WTC11 (cell line): Measurements from ENCODE around the gene NUP93. TPM values are rescaled to one million over a fixed set of nuclear protein-coding genes. Genes with fewer than 3 reads are reported as not detected.
A peak's percentile ranks its signal among the peaks of the same experiment; 100 is the strongest.

Experiments used
- ATAC-seq: fragments of 200-7000 bp; cut with Tn5 transposase; 2 replicates; pipeline ENCODE4 v1.10.0; 2021; ENCODE audit warnings: mild to moderate bottlenecking, moderate library complexity
- CTCF ChIA-PET: fragments of 300-600 bp; sonication (Branson Sonifier 250); formaldehyde crosslinking; loops from one replicate; lab custom pipeline; 2021; ENCODE audit warnings: antibody characterized with exemption; lab: Charles Lee
- POLR2A ChIA-PET: fragments of 350-600 bp; sonication (Branson Sonifier 250); formaldehyde crosslinking; loops from one replicate; lab custom pipeline; 2021; ENCODE audit warnings: antibody characterized with exemption; lab: Charles Lee
- DNase-seq: peaks from one replicate; pipeline ENCODE4 v3.0.0; 2021; ENCODE audit warnings: low spot score
- H3K27ac Mint-ChIP-seq: 2 replicates; pipeline ENCODE4 v1.8.0; 2021; ENCODE audit warnings: mixed read lengths
- H3K27me3 Mint-ChIP-seq: 2 replicates; pipeline ENCODE4 v1.8.0; 2021; ENCODE audit warnings: low read depth, mild to moderate bottlenecking, moderate library complexity, mixed read lengths
- H3K36me3 Mint-ChIP-seq: 2 replicates; pipeline ENCODE4 v1.8.0; 2021; ENCODE audit warnings: mixed read lengths
- H3K4me1 Mint-ChIP-seq: 2 replicates; pipeline ENCODE4 v1.8.0; 2022; ENCODE audit warnings: mixed read lengths
- H3K4me3 Mint-ChIP-seq: 2 replicates; pipeline ENCODE4 v1.8.0; 2021; ENCODE audit warnings: mild to moderate bottlenecking, moderate library complexity, mixed read lengths
- H3K9me3 Mint-ChIP-seq: 2 replicates; pipeline ENCODE4 v1.8.0; 2021; ENCODE audit warnings: mixed read lengths
- ATF1 ChIP-seq: sonication (generic); formaldehyde crosslinking; IDR thresholded peaks from 2 replicates; pipeline ENCODE4 v1.8.1; 2023; ENCODE audit warnings: mild to moderate bottlenecking, moderate library complexity, missing genetic modification reagents
- ELF4 ChIP-seq: sonication (generic); formaldehyde crosslinking; IDR thresholded peaks from 2 replicates; pipeline ENCODE4 v1.8.1; 2022; ENCODE audit warnings: low read depth, mild to moderate bottlenecking, moderate library complexity, missing genetic modification reagents
- EMX1 ChIP-seq: fragments of 250-450 bp; sonication (Bioruptor Pico); IDR thresholded peaks from 2 replicates; pipeline ENCODE4 v1.8.0; 2021; ENCODE audit warnings: mild to moderate bottlenecking
- ESRRA ChIP-seq: sonication (generic); formaldehyde crosslinking; IDR thresholded peaks from 2 replicates; pipeline ENCODE4 v1.8.1; 2022; ENCODE audit warnings: mild to moderate bottlenecking, missing genetic modification reagents, borderline replicate concordance
- GABPB1 ChIP-seq: sonication (generic); formaldehyde crosslinking; IDR thresholded peaks from 2 replicates; pipeline ENCODE4 v1.8.1; 2023; ENCODE audit warnings: mild to moderate bottlenecking, missing genetic modification reagents
- GRHL2 ChIP-seq: fragments of 250-450 bp; sonication (Bioruptor Pico); IDR thresholded peaks from 2 replicates; pipeline ENCODE4 v1.8.0; 2022; ENCODE audit warnings: mild to moderate bottlenecking, moderate library complexity; ENCODE audit not compliant: insufficient replicate concordance, severe bottlenecking
- JUN ChIP-seq: sonication (generic); formaldehyde crosslinking; IDR thresholded peaks from 2 replicates; pipeline ENCODE4 v1.8.0; 2023; ENCODE audit warnings: mild to moderate bottlenecking, missing genetic modification reagents
- ZNF138 ChIP-seq: sonication (generic); formaldehyde crosslinking; conservative IDR thresholded peaks from 2 replicates; pipeline ENCODE4 v1.8.1; 2022; ENCODE audit warnings: mild to moderate bottlenecking, moderate library complexity, missing genetic modification reagents
- ZNF263 ChIP-seq: sonication (generic); formaldehyde crosslinking; IDR thresholded peaks from 2 replicates; pipeline ENCODE4 v1.8.1; 2022; ENCODE audit warnings: low read depth, mild to moderate bottlenecking, moderate library complexity, missing genetic modification reagents
- total RNA-seq: library from RNA; stranded (reverse); gene quantifications from 3 replicates; pipeline ENCODE4 v1.2.3, GENCODE V29; 2021
- TF ChIP-seq, protein P1 (sequence below): fragments of 250-450 bp; sonication (Bioruptor Pico); IDR thresholded peaks from 2 replicates; pipeline ENCODE4 v1.9.0; 2021; ENCODE audit warnings: moderate library complexity, mild to moderate bottlenecking, inconsistent platforms, borderline replicate concordance
- TF ChIP-seq, protein P2 (sequence below): fragments of 200-600 bp; IDR thresholded peaks from 2 replicates; pipeline ENCODE4 v1.8.0; 2022; ENCODE audit warnings: antibody characterized with exemption
- TF ChIP-seq, protein P3 (sequence below): sonication (generic); formaldehyde crosslinking; IDR thresholded peaks from 2 replicates; pipeline ENCODE4 v1.8.1; 2022; ENCODE audit warnings: mild to moderate bottlenecking, moderate library complexity, missing genetic modification reagents
- TF ChIP-seq, protein P4 (sequence below): sonication (generic); formaldehyde crosslinking; IDR thresholded peaks from 2 replicates; pipeline ENCODE4 v1.8.0; 2023; ENCODE audit warnings: missing genetic modification reagents, mild to moderate bottlenecking, borderline replicate concordance
- TF ChIP-seq, protein P5 (sequence below): sonication (generic); formaldehyde crosslinking; IDR thresholded peaks from 2 replicates; pipeline ENCODE4 v1.8.0; 2022; ENCODE audit warnings: mild to moderate bottlenecking, missing genetic modification reagents
- TF ChIP-seq, protein P6 (sequence below): sonication (generic); formaldehyde crosslinking; IDR thresholded peaks from 2 replicates; pipeline ENCODE4 v1.8.0; 2022; ENCODE audit warnings: mild to moderate bottlenecking, missing genetic modification reagents

The NUP93 gene
- total RNA-seq, 1 experiment from 2014 or later = 185 TPM

DNA sequence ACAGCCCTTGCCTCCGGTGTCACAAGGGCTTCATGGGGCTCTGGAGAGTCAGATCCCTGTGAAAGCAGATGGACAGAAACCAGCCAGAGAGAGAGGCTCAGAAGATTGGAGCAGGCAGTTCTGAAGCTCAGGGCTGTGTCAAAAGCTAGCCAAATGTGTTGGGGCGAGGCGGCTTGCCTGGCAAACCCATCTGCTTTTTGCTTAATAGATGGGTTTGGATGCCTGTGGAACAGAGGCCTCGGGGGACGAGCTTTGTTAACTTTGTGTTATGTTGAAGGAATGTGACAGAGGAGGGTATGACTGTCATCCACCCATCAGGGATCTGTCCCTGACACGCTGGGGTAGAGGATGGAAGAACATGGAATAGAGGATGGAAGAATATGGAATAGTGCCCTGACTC, 114.1 kb downstream of the NUP93 start (continued):
- TF ChIP-seq ESRRA (no peak), ATF1 (CRISPR knock-in tag) (no peak), ELF4 (no peak), JUN (CRISPR knock-in tag) (no peak), EMX1 (no peak), ZNF263 (no peak)
- TF ChIP-seq, protein P1, sequence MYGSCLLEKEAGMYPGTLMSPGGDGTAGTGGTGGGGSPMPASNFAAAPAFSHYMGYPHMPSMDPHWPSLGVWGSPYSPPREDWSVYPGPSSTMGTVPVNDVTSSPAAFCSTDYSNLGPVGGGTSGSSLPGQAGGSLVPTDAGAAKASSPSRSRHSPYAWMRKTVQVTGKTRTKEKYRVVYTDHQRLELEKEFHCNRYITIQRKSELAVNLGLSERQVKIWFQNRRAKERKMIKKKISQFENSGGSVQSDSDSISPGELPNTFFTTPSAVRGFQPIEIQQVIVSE = no peak
- TF ChIP-seq, protein P2, sequence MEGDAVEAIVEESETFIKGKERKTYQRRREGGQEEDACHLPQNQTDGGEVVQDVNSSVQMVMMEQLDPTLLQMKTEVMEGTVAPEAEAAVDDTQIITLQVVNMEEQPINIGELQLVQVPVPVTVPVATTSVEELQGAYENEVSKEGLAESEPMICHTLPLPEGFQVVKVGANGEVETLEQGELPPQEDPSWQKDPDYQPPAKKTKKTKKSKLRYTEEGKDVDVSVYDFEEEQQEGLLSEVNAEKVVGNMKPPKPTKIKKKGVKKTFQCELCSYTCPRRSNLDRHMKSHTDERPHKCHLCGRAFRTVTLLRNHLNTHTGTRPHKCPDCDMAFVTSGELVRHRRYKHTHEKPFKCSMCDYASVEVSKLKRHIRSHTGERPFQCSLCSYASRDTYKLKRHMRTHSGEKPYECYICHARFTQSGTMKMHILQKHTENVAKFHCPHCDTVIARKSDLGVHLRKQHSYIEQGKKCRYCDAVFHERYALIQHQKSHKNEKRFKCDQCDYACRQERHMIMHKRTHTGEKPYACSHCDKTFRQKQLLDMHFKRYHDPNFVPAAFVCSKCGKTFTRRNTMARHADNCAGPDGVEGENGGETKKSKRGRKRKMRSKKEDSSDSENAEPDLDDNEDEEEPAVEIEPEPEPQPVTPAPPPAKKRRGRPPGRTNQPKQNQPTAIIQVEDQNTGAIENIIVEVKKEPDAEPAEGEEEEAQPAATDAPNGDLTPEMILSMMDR = no peak
- TF ChIP-seq, protein P3, sequence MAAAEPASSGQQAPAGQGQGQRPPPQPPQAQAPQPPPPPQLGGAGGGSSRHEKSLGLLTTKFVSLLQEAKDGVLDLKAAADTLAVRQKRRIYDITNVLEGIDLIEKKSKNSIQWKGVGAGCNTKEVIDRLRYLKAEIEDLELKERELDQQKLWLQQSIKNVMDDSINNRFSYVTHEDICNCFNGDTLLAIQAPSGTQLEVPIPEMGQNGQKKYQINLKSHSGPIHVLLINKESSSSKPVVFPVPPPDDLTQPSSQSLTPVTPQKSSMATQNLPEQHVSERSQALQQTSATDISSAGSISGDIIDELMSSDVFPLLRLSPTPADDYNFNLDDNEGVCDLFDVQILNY (CRISPR knock-in tag) = no peak
- TF ChIP-seq, protein P4, sequence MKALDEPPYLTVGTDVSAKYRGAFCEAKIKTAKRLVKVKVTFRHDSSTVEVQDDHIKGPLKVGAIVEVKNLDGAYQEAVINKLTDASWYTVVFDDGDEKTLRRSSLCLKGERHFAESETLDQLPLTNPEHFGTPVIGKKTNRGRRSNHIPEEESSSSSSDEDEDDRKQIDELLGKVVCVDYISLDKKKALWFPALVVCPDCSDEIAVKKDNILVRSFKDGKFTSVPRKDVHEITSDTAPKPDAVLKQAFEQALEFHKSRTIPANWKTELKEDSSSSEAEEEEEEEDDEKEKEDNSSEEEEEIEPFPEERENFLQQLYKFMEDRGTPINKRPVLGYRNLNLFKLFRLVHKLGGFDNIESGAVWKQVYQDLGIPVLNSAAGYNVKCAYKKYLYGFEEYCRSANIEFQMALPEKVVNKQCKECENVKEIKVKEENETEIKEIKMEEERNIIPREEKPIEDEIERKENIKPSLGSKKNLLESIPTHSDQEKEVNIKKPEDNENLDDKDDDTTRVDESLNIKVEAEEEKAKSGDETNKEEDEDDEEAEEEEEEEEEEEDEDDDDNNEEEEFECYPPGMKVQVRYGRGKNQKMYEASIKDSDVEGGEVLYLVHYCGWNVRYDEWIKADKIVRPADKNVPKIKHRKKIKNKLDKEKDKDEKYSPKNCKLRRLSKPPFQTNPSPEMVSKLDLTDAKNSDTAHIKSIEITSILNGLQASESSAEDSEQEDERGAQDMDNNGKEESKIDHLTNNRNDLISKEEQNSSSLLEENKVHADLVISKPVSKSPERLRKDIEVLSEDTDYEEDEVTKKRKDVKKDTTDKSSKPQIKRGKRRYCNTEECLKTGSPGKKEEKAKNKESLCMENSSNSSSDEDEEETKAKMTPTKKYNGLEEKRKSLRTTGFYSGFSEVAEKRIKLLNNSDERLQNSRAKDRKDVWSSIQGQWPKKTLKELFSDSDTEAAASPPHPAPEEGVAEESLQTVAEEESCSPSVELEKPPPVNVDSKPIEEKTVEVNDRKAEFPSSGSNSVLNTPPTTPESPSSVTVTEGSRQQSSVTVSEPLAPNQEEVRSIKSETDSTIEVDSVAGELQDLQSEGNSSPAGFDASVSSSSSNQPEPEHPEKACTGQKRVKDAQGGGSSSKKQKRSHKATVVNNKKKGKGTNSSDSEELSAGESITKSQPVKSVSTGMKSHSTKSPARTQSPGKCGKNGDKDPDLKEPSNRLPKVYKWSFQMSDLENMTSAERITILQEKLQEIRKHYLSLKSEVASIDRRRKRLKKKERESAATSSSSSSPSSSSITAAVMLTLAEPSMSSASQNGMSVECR (CRISPR knock-in tag) = no peak

DNA sequence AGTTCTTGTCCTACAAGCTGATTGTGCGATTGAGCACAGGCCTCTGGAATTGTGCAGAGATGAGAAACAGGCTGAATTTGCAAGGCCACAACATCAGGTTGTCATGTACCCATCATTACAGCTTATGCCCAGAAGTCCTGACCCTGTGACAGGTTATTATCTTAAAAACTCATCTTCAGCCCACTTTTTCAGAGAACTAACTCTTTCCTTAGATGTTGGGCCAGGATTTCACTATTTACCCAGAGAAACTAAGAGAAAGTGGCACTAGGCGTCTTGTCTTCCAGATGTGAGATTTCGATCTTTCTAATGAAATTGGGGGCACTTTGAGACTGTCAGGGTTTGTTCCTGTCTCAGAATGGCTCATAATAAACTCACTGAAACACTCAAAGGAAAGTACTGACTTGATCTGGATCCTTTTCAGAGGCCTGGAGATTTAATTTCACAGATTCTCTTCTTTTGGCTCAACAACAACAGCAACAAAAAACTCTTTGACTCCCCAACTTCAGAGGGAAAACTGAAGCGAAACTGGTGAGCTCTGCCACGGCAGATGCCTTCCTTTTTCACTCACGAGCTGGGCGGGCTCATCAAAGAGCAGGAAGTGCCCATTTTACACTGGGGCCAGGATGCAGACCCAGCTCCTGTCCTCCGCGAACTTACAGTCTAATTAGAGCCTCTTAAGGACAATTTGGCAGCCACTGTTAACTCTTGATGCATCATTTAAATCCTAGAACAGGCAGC, 117.4 kb downstream of the NUP93 start:
- CTCF ChIA-PET = interaction anchor here (0.9 to 2.1 kb wide), 2 partner anchors 54 to 60 kb away, joined by 3 to 6 read pairs; no protein-coding TSS in a partner anchor
- TF ChIP-seq, protein P2 = no peak
- TF ChIP-seq, protein P5, sequence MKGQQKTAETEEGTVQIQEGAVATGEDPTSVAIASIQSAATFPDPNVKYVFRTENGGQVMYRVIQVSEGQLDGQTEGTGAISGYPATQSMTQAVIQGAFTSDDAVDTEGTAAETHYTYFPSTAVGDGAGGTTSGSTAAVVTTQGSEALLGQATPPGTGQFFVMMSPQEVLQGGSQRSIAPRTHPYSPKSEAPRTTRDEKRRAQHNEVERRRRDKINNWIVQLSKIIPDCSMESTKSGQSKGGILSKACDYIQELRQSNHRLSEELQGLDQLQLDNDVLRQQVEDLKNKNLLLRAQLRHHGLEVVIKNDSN = no peak
- TF ChIP-seq ZNF138 (CRISPR knock-in tag) (no peak), GABPB1 (CRISPR knock-in tag) (no peak), GRHL2 (CRISPR knock-in tag) (no peak)
- TF ChIP-seq, protein P6, sequence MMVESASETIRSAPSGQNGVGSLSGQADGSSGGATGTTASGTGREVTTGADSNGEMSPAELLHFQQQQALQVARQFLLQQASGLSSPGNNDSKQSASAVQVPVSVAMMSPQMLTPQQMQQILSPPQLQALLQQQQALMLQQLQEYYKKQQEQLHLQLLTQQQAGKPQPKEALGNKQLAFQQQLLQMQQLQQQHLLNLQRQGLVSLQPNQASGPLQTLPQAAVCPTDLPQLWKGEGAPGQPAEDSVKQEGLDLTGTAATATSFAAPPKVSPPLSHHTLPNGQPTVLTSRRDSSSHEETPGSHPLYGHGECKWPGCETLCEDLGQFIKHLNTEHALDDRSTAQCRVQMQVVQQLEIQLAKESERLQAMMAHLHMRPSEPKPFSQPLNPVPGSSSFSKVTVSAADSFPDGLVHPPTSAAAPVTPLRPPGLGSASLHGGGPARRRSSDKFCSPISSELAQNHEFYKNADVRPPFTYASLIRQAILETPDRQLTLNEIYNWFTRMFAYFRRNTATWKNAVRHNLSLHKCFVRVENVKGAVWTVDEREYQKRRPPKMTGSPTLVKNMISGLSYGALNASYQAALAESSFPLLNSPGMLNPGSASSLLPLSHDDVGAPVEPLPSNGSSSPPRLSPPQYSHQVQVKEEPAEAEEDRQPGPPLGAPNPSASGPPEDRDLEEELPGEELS = no peak
- TF ChIP-seq, protein P4 (CRISPR knock-in tag) = no peak

More for the DNA sequence above, 117.4 kb downstream of the NUP93 start:
- ATAC-seq (no peak), DNase-seq (no peak)
- Mint-ChIP-seq H3K27ac (peak overlapping the region; percentile 30), H3K9me3 (peaks cover 11% of the 10 kb centered on the region; the same call in 1 of the 2 replicates), H3K4me3 (no peak overlapping the region), H3K4me1 (peaks cover 31% of the 10 kb centered on the region), H3K36me3 (peaks cover 27% of the 10 kb centered on the region), H3K27me3 (no peaks in the 10 kb centered on the region)
- POLR2A ChIA-PET = no interaction called here
